Heart right ventricle (tissue), 16 donors: ENCODE results near the gene TMEM35B. TPM values are rescaled to one million over a fixed set of nuclear protein-coding genes. Genes with fewer than 3 reads are reported as not detected.
A peak's percentile ranks its signal among the peaks of the same experiment; 100 is the strongest.

Experiments
- ATAC-seq, 8 donors: fragments of 200-7000 bp; cut with Tn5 transposase; one replicate each; pipeline ENCODE4 v1.9.1; 2020; ENCODE audit warnings: mild to moderate bottlenecking in 8 of 8, moderate library complexity in 8 of 8, moderate number of reproducible peaks in 1 of 8
- DNase-seq, 2 donors: peaks; one replicate each; pipeline ENCODE4 v3.0.0-alpha.2; 2020
- H3K27ac ChIP-seq, 10 donors: fragments of 200-600 bp; sonication (generic) in 2 of 10; one replicate each; pipeline versions ENCODE4 v1.5.0 to v1.8.0; 2020 to 2022; ENCODE audit warnings: mild to moderate bottlenecking in 3 of 10
- H3K27me3 ChIP-seq, 7 donors: fragments of 200-600 bp; one replicate each; pipeline ENCODE4 v1.8.0; 2021 to 2022; ENCODE audit warnings: mild to moderate bottlenecking in 2 of 7
- H3K36me3 ChIP-seq, 9 donors: fragments of 200-600 bp; sonication (generic) in 1 of 9; one replicate each; pipeline versions ENCODE4 v1.5.0 to v1.8.0; 2020 to 2022; ENCODE audit warnings: mild to moderate bottlenecking in 2 of 9
- H3K4me1 ChIP-seq, 9 donors: fragments of 200-600 bp; sonication (generic) in 1 of 9; one replicate each; pipeline versions ENCODE4 v1.5.0 to v1.8.0; 2020 to 2022; ENCODE audit warnings: mild to moderate bottlenecking in 4 of 9
- H3K4me3 ChIP-seq, 10 donors: fragments of 200-600 bp; sonication (generic) in 2 of 10; one replicate each; pipeline versions ENCODE4 v1.5.0 to v1.8.0; 2020 to 2022; ENCODE audit warnings: mild to moderate bottlenecking in 7 of 10, moderate library complexity in 2 of 10
- H3K9me3 ChIP-seq, 11 donors: fragments of 200-600 bp in 10 of 11; sonication (generic) in 2 of 11; one replicate each; pipeline versions ENCODE4 v1.5.0 to v1.8.0; 2013 to 2022; ENCODE audit warnings: mild to moderate bottlenecking in 2 of 11, control low read depth in 1 of 11, moderate library complexity in 1 of 11
- WGBS, 2 donors: extraction: QIAGEN DNeasy Blood & Tissue Kit; methylation state at CpG; one replicate each; pipeline ENCODE4 v1.1.7; 2013; ENCODE audit warnings: inconsistent platforms in 1 of 2; 5-methylcytosine and 5-hydroxymethylcytosine counted together
- intact Hi-C, 10 donors: fragments of 100-400 bp; cut with DNase I; formaldehyde crosslinking; loops; one replicate each; pipeline versions ENCODE4 v1.11.1 to v1.14.2; 2022
- polyA plus RNA-seq, 2 donors: library from polyadenylated mRNA; stranded (reverse); fragments of 200-250 nt; gene quantifications; one replicate each; pipeline ENCODE4 v1.2.3, GENCODE V29; 2013
- total RNA-seq, 10 donors: library from RNA; stranded (reverse); fragmentation: NEBNext Ultra II Directional in 3 of 10; extraction: Animal tissue kit (Norgen Biotek cat#: 25700) in 3 of 10; gene quantifications; one replicate each; pipeline versions ENCODE4 v1.2.1 to v1.2.4, GENCODE V29; 2021 to 2023
- TF ChIP-seq, protein P1 (sequence below), 9 donors: fragments of 200-600 bp; sonication (generic) in 2 of 9; IDR thresholded peaks; one replicate each; pipeline versions ENCODE4 v1.5.0 to v1.8.0; 2021 to 2022; ENCODE audit warnings: antibody characterized with exemption in 9 of 9, mild to moderate bottlenecking in 5 of 9, moderate library complexity in 1 of 9
- donor health status: Arrhythmogenic right ventricular cardiomyopathy.
- donor health status: ischemic (EF 13 %, LVEDD 7.1; RV severe dilation, severe dysfunction).
- donor health status: healthy with polysubstance abuse.
- donor health status: DM: no; HTN: yes; CAD: no.
- donor health status: DM: no; HTN: no; CAD: no.
- donor health status: ischemic (EF 25% LVEDD 6.9; RV normal size, moderate dysfunction).
- donor health status: ischemic (EF 25% LVEDD 5.7; RV mildly dilated, moderate dysfunction).
- donor health status: healthy.
- donor health status: DM: yes; HTN: yes; CAD: no.
- donor health status: Ischemic cardiomyopathy.
- donor health status: ischemic (EF 35%, LVEDD 5.7; RV mildly dilated, moderate dysfunction).
- donor health status: nonischemic (EF 11% LVEDD 7.7; RV severe dilation, severe dysfunction).
- donor health status: DM: yes; HTN: yes; CAD: no.
- donor health status: PGD.
- donor health status: ischemic (EF 29% LVEDD 5.4; RV normal size, mild dysfunction).
- donor health status: nonischemic (EF 23%, LVEDD 6.1; RV moderate dilation, normal function).

The TMEM35B gene
- total and polyA plus RNA-seq, 12 donors, result 4.9 to 26.7 (median 7.0) TPM

DNA sequence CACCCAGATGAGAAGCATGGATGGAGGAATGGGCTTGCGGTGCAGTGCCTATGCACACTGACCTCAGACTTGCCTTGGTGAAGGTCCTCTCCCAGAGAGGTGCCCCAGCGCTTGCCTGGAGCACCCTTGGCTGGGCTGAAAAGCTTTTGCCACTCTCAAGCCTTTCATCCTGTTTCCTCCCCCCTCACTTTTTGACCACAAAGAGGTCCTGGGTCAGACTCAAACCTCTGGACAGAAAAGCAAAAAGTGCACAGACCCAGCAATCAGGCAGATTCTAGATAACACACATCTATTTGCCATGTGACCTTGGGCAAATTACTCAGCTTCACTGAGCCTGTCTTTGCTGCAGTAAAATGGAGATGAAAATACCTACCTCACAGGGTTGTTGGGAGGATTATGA is 7.3 kb downstream of the TMEM35B start:
- Histone ChIP-seq H3K27ac (no peak overlapping the region), H3K9me3 (no peaks in the 10 kb centered on the region), H3K4me1 (peaks cover 0 to 11% (median 5%) of the 10 kb centered on the region in 9 donors), H3K27me3 (peaks cover 0 to 9% (median 0%) of the 10 kb centered on the region in 7 donors), H3K4me3 (no peak overlapping the region), H3K36me3 (peaks cover 0 to 40% (median 6%) of the 10 kb centered on the region in 9 donors)
- 94 to 97% methylated on average over 2 of the region's 2 CpGs for WGBS, 2 donors
- intact Hi-C loops, result loop anchor here in 1 of 10 donors (10.0 kb wide), 1 partner anchor 103 kb away; no protein-coding TSS in a partner anchor
- DNase-seq (no peak), ATAC-seq (no peak)
- TF ChIP-seq, protein P1, sequence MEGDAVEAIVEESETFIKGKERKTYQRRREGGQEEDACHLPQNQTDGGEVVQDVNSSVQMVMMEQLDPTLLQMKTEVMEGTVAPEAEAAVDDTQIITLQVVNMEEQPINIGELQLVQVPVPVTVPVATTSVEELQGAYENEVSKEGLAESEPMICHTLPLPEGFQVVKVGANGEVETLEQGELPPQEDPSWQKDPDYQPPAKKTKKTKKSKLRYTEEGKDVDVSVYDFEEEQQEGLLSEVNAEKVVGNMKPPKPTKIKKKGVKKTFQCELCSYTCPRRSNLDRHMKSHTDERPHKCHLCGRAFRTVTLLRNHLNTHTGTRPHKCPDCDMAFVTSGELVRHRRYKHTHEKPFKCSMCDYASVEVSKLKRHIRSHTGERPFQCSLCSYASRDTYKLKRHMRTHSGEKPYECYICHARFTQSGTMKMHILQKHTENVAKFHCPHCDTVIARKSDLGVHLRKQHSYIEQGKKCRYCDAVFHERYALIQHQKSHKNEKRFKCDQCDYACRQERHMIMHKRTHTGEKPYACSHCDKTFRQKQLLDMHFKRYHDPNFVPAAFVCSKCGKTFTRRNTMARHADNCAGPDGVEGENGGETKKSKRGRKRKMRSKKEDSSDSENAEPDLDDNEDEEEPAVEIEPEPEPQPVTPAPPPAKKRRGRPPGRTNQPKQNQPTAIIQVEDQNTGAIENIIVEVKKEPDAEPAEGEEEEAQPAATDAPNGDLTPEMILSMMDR (IDR thresholded peaks at IDR 0.05), result no peak

DNA sequence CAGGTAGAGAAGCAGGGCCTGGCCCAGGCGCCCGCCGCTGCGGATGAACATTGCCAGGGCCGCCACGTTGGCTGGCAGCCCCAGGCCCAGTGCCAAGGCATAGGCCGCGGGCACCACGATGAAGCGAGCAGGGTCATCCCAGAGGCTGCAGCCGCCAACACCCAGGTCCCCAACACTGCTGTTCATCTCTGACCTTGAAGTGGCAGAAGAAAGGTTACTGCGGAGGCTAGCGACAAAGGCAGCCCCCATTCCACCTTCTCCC is 8.0 kb downstream of the TMEM35B start:
- Histone ChIP-seq H3K4me3 (no peak overlapping the region), H3K9me3 (no peaks in the 10 kb centered on the region), H3K27ac (no peak overlapping the region), H3K27me3 (peaks cover 0 to 12% (median 0%) of the 10 kb centered on the region in 7 donors), H3K4me1 (peaks cover 0 to 8% (median 0%) of the 10 kb centered on the region in 9 donors), H3K36me3 (peaks cover 0 to 35% (median 0%) of the 10 kb centered on the region in 9 donors)
- TF ChIP-seq, protein P1 (IDR thresholded peaks at IDR 0.05), result no peak
- DNase-seq, result no peak
- 82 to 85% methylated on average over 13 of the region's 13 CpGs for WGBS, 2 donors
- intact Hi-C loops, result loop anchor here in 1 of 10 donors (10.0 kb wide), 1 partner anchor 102 kb away; no protein-coding TSS in a partner anchor
- ATAC-seq, result peak in 1 of 8 donors; percentile 30

DNA sequence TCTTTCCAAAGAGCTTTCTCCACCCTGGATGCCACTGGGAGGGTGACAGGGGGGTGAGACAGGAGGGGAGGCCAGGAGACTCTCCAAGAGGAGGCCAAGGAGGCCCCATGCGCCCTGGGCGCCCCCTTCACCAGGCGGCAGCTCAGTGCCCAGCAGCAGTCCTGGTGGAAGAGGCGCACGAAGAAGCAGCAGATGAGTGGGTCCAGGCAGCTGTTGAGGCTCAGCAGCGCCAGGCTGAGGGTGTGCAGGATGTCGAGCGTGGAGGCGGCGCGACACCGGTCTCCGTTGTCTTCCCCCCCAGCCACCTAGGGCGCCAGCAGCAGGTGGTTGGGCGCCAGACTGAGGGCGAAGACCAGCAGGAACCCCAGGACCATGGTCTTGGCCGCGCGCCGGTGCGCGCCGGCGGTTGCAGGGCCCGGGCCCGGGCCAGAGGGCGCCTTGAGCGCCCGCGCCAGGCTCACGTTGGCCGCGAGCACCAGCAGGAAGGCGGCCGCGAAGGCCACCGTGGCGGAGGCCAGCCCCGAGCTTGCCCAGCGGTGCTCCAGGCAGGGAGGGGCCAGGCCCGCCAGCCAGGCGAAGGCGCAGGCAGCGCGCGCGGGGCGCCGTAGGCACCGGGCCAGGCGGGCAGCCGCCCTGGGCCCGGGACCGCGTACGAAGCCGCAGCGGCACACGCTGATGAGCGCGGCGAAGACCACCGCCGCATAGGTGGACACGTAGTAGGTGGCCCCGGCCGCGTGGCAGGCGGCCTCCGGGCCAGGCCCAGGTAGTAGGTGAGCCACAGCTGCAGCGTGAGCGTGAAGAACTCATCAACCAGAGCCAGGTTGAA is 8.6 kb downstream of the TMEM35B start:
- 52 to 62% methylated on average over 65 to 72 of the region's 72 CpGs for whole genome bisulfite sequencing, 2 donors
- Histone ChIP-seq H3K4me3 (no peak overlapping the region), H3K36me3 (peaks cover 0 to 29% (median 0%) of the 10 kb centered on the region in 9 donors), H3K27me3 (peaks cover 0 to 12% (median 0%) of the 10 kb centered on the region in 7 donors), H3K27ac (no peak overlapping the region), H3K9me3 (no peaks in the 10 kb centered on the region), H3K4me1 (peaks cover 0 to 8% (median 0%) of the 10 kb centered on the region in 9 donors)
- TF ChIP-seq, protein P1 (IDR thresholded peaks at IDR 0.05), result no peak
- ATAC-seq (peak in 2 of 8 donors; percentile 16 to 56), DNase-seq (no peak)
- intact Hi-C loops, result loop anchor here in 1 of 10 donors (10.0 kb wide), 1 partner anchor 102 kb away; no protein-coding TSS in a partner anchor

DNA sequence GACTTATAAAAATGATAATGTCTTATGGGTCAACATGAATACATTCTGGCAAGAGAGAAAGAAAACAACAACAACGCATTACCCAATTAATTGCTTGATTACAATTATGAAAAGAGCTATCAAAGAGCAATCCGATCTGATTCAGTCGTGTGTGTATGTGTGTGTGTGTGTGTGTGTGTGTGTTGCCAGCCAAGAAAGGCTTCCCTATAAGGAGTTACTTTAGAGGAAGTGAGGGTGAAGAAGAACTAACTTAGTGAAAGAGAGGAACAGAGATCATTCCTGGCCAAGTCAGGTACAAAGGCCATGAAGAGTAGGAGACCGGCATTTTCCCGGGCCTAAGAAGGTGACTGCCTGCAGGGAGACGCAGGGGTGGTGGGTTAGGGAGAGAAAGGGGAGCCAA is 9.4 kb downstream of the TMEM35B start:
- WGBS, 2 donors, result 85 to 88% methylated on average over 6 of the region's 6 CpGs
- no peak for ATAC-seq
- intact Hi-C loops, result loop anchor here in 1 of 10 donors (10.0 kb wide), 1 partner anchor 101 kb away; no protein-coding TSS in a partner anchor
- no peak for DNase-seq
- Histone ChIP-seq H3K4me3 (no peak overlapping the region), H3K27me3 (peaks cover 0 to 12% (median 0%) of the 10 kb centered on the region in 7 donors), H3K9me3 (no peaks in the 10 kb centered on the region), H3K4me1 (peaks cover 0 to 8% (median 0%) of the 10 kb centered on the region in 9 donors), H3K27ac (no peak overlapping the region), H3K36me3 (peaks cover 0 to 21% (median 0%) of the 10 kb centered on the region in 9 donors)
- TF ChIP-seq, protein P1 (IDR thresholded peaks at IDR 0.05), result no peak
